Endothelial cell of umbilical vein (primary cell): Measurements from ENCODE around the gene RAD51B. TPM values are rescaled to one million over a fixed set of nuclear protein-coding genes. Genes with fewer than 3 reads are reported as not detected.

Experiments
- BruUV-seq: library from RNA; stranded (reverse); fragments of 400-500 nt; replicated peaks from 2 replicates; lab custom pipeline; 2021; lab: Mats Ljungman, UMichigan
- CTCF ChIA-PET: fragments of 300-600, 350-600 bp; sonication (Branson Sonifier 250); formaldehyde crosslinking; loops from one replicate; lab custom pipeline; 2021; ENCODE audit warnings: antibody characterized with exemption, inconsistent platforms; lab: Charles Lee
- POLR2A ChIA-PET: fragments of 300-600, 350-600 bp; sonication (Branson Sonifier 250); formaldehyde crosslinking; loops from one replicate; lab custom pipeline; 2021; ENCODE audit warnings: antibody characterized with exemption, inconsistent platforms; lab: Charles Lee
- DNase-seq: peaks from one replicate; pipeline ENCODE4 v3.0.0-alpha.2; 2011; ENCODE audit warnings: low read depth, low spot score
- FAIRE-seq: peaks from 2 replicates; lab custom pipeline; 2011; peaks lifted over from hg19 to GRCh38; lab: Jason Lieb, UNC
- H2AFZ ChIP-seq: 2 replicates; pipeline ENCODE4 v1.6.0; 2012; ENCODE audit warnings: low read depth, low read length, control low read depth, inconsistent platforms
- H3K27ac ChIP-seq: 2 replicates; pipeline ENCODE4 v1.5.1; 2011; ENCODE audit warnings: low read depth, mild to moderate bottlenecking, control low read depth, low read length, moderate library complexity; ENCODE audit not compliant: insufficient read depth
- H3K27me3 ChIP-seq, 2 experiments: 2 replicates each; pipeline versions ENCODE4 v1.6.0 to v1.6.1; 2011; ENCODE audit warnings: low read length in 2 of 2, mixed read lengths in 1 of 2; ENCODE audit not compliant: control insufficient read depth in 2 of 2, insufficient read depth in 2 of 2
- H3K36me3 ChIP-seq, 2 experiments: 2 replicates in 1 of 2; 3 replicates in 1 of 2; pipeline ENCODE4 v1.5.1; 2011; ENCODE audit warnings: low read length in 2 of 2, mild to moderate bottlenecking in 1 of 2, moderate library complexity in 1 of 2; ENCODE audit not compliant: control insufficient read depth in 2 of 2, insufficient read depth in 2 of 2; ENCODE audit errors: extremely low read depth in 1 of 2
- H3K4me1 ChIP-seq: 3 replicates; pipeline ENCODE4 v1.5.1; 2011; ENCODE audit warnings: mild to moderate bottlenecking, low read length; ENCODE audit not compliant: control insufficient read depth, insufficient read depth; ENCODE audit errors: extremely low read depth
- H3K4me2 ChIP-seq: 2 replicates; pipeline ENCODE4 v1.6.1; 2011; ENCODE audit warnings: low read length, control low read depth, mixed read lengths; ENCODE audit not compliant: insufficient read depth
- H3K4me3 ChIP-seq, 3 experiments: fragments of 200-600 bp in 1 of 3; sonication (generic), shearing (Covaris generic) in 1 of 3; replicated peaks in 1 of 3; 2 replicates each; pipeline ENCODE4 v1.5.1; 2011 to 2016; ENCODE audit warnings: control low read depth in 3 of 3, low read length in 3 of 3, mild to moderate bottlenecking in 2 of 3, inconsistent platforms in 1 of 3, low read depth in 1 of 3, moderate library complexity in 1 of 3; ENCODE audit not compliant: insufficient read depth in 1 of 3
- H3K79me2 ChIP-seq: 2 replicates; pipeline ENCODE4 v1.6.0; 2012; ENCODE audit warnings: low read length, inconsistent platforms; ENCODE audit not compliant: control insufficient read depth, insufficient read depth
- H3K9ac ChIP-seq: replicated peaks from 2 replicates; pipeline ENCODE3; 2011; ENCODE audit warnings: low read length, control low read depth; ENCODE audit not compliant: insufficient read depth; ENCODE audit errors: extremely low read depth
- H3K9me1 ChIP-seq: replicated peaks from 3 replicates; pipeline ENCODE4 v1.6.0; 2011; ENCODE audit warnings: mild to moderate bottlenecking, low read length; ENCODE audit not compliant: control insufficient read depth, insufficient read depth; ENCODE audit errors: extremely low read depth
- H3K9me3 ChIP-seq: replicated peaks from 2 replicates; pipeline ENCODE4 v1.5.1; 2012; ENCODE audit warnings: low read length, inconsistent platforms; ENCODE audit not compliant: control insufficient read depth, insufficient read depth
- H4K20me1 ChIP-seq: replicated peaks from 2 replicates; pipeline ENCODE3; 2011; ENCODE audit warnings: mild to moderate bottlenecking, low read length; ENCODE audit not compliant: control insufficient read depth, insufficient read depth; ENCODE audit errors: extremely low read depth
- EZH2 ChIP-seq: IDR thresholded peaks from 2 replicates; pipeline ENCODE4 v1.6.1; 2012; ENCODE audit warnings: borderline replicate concordance, low read depth, mild to moderate bottlenecking, moderate library complexity, low read length, inconsistent platforms; ENCODE audit not compliant: severe bottlenecking
- FOS ChIP-seq: IDR thresholded peaks from 2 replicates; pipeline ENCODE4 v1.6.1; 2011; ENCODE audit warnings: mild to moderate bottlenecking, low read length, moderate library complexity, borderline replicate concordance; ENCODE audit not compliant: insufficient read depth
- GATA2 ChIP-seq: IDR thresholded peaks from 2 replicates; pipeline ENCODE4 v1.7.0; 2011; ENCODE audit warnings: low read depth, mild to moderate bottlenecking, moderate library complexity, mixed read lengths, low read length; ENCODE audit not compliant: insufficient read length, insufficient read depth
- JUN ChIP-seq: IDR thresholded peaks from 2 replicates; pipeline ENCODE4 v1.6.1; 2011; ENCODE audit warnings: borderline replicate concordance, low read depth; ENCODE audit not compliant: insufficient read length, insufficient read depth
- MYC ChIP-seq: IDR thresholded peaks from one replicate; pipeline ENCODE4 v1.6.1; 2011; ENCODE audit warnings: mild to moderate bottlenecking, low read depth, low read length
- POLR2A ChIP-seq: IDR thresholded peaks from 2 replicates; pipeline ENCODE4 v1.6.1; 2012; ENCODE audit warnings: low read depth, mild to moderate bottlenecking, control low read depth, low read length
- POLR2AphosphoS5 ChIP-seq: IDR thresholded peaks from 2 replicates; pipeline ENCODE4 v1.6.1; 2012; ENCODE audit warnings: low read depth, mild to moderate bottlenecking, control low read depth, low read length, moderate library complexity; ENCODE audit not compliant: insufficient read depth
- dilution Hi-C: fragments of 300-500 bp; cut with MboI; formaldehyde crosslinking; loops from one replicate; pipeline ENCODE4 v1.15.0; 2019; ENCODE audit warnings: low sequenced_read_pairs; ENCODE audit not compliant: extremely low pct_ligation_motif_present
- intact Hi-C: fragments of 100-400 bp; cut with micrococcal nuclease; formaldehyde crosslinking; loops from one replicate; pipeline ENCODE4 v1.10.0; 2022
- polyA plus RNA-seq, 4 experiments: library from polyadenylated mRNA; depleted of rRNA in 3 of 4; stranded (reverse) in 3 of 4; unstranded in 1 of 4; fragments of >200 nt; gene quantifications; 2 replicates each; pipeline versions ENCODE4 v1.2.1 to v1.2.3, GENCODE V29; 2011 to 2012; ENCODE audit warnings: missing spikeins in 1 of 4
- total RNA-seq: library from RNA; stranded (reverse); gene quantifications from 2 replicates; pipeline ENCODE4 v1.2.3, GENCODE V29; 2021
- TF ChIP-seq, protein P1 (sequence below): IDR thresholded peaks from 2 replicates; pipeline ENCODE4 v1.6.1; 2011; ENCODE audit not compliant: insufficient read depth, insufficient read length
- TF ChIP-seq, protein P2 (sequence below), 2 donors: IDR thresholded peaks; 1 replicate in 1 of 2; 2 replicates in 1 of 2; pipeline ENCODE4 v1.5.1; 2011; ENCODE audit warnings: low read length in 2 of 2, mild to moderate bottlenecking in 2 of 2, moderate library complexity in 2 of 2, control low read depth in 1 of 2, inconsistent platforms in 1 of 2, low read depth in 1 of 2; ENCODE audit not compliant: insufficient read depth in 1 of 2; ENCODE audit errors: extremely low read depth in 1 of 2

Gene RAD51B
- total and polyA plus RNA-seq, 2 donors (not counting 3 experiments of a cell fraction or from before 2014, with no cell fraction given) = 3.9 to 19.0 TPM

DNA sequence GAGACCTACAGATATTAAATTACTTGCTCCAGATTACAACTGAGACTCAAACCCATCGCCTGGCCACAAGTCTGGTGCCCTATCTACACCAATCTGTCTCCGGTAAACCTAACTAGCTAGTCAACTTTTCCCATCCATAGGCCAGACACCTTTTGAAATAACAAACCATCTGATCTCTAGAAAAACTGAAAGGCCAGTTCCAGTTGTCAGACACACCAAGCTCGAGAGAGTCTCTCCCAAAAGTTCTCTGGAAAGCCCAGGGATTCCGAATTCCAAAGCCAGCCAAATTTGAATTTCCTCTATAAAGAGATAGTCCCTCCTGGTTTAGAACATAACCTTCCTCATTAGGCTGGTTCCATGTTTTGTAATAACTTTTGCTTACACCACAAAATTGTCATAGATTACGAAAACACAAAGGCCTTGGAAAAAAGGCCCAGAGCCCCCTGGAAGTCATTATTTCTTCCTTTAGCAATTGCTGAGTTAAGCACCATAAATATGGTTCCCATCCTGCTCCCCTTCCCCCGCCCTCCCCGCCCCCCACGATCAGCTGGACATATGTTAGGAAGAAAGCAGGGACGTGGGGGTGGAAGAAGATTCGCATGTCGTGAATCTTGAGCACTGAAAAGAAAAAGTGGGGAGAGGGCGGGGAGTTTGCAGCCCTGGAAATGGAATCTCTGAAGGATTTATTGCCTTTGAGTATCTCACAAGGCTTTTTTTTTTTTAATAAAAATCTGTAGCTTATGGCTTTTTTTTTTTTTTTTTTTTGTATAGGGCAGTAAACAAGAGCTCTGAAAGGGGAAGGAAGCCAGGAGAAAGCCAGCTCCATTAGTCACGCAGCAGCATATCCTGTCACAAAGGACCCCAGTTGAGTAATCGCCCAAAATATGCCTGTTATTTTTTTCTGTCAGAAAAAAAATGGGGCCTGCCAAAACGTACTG lies 862.9 kb downstream of the RAD51B start:
- no peaks in the 10 kb centered on the region for H3K27me3 ChIP-seq
- H3K9ac ChIP-seq = peak overlapping the region; percentile 74
- peaks cover 43% of the 10 kb centered on the region for H3K4me1 ChIP-seq
- peak; percentile 92 for FAIRE-seq
- no peak for TF ChIP-seq EZH2
- TF ChIP-seq POLR2A = no peak
- TF ChIP-seq, protein P1, sequence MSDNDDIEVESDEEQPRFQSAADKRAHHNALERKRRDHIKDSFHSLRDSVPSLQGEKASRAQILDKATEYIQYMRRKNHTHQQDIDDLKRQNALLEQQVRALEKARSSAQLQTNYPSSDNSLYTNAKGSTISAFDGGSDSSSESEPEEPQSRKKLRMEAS = no peak
- peak; percentile 32 for TF ChIP-seq GATA2
- TF ChIP-seq JUN = peak; percentile 91
- TF ChIP-seq POLR2AphosphoS5 = peak; percentile 86
- TF ChIP-seq MYC = no peak
- TF ChIP-seq, protein P2, sequence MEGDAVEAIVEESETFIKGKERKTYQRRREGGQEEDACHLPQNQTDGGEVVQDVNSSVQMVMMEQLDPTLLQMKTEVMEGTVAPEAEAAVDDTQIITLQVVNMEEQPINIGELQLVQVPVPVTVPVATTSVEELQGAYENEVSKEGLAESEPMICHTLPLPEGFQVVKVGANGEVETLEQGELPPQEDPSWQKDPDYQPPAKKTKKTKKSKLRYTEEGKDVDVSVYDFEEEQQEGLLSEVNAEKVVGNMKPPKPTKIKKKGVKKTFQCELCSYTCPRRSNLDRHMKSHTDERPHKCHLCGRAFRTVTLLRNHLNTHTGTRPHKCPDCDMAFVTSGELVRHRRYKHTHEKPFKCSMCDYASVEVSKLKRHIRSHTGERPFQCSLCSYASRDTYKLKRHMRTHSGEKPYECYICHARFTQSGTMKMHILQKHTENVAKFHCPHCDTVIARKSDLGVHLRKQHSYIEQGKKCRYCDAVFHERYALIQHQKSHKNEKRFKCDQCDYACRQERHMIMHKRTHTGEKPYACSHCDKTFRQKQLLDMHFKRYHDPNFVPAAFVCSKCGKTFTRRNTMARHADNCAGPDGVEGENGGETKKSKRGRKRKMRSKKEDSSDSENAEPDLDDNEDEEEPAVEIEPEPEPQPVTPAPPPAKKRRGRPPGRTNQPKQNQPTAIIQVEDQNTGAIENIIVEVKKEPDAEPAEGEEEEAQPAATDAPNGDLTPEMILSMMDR (IDR thresholded peaks at IDR 0.05; ENCODE audit: extremely low read depth in 1 of 2, insufficient read depth in 1 of 2, low read depth in 1 of 2, low read length in 2 of 2) = no peak
- peak; percentile 97 for TF ChIP-seq FOS
- intact Hi-C loops = loop anchor here (1.0 to 10.0 kb wide), 12 partner anchors 13 to 738 kb away; partner anchors contain the start of gene ZFP36L1
- no peaks in the 10 kb centered on the region for H4K20me1 ChIP-seq
- no peak overlapping the region for H3K4me3 ChIP-seq
- peak overlapping the region; percentile 98 for H3K27ac ChIP-seq
- no peaks in the 10 kb centered on the region for H3K36me3 ChIP-seq
- H3K4me2 ChIP-seq = peak overlapping the region; percentile 39
- peak; percentile 92 for DNase-seq
- H3K79me2 ChIP-seq = no peaks in the 10 kb centered on the region
- POLR2A ChIA-PET = interaction anchor here (0.5 to 2.1 kb wide), 12 partner anchors 12 to 450 kb away, joined by 3 to 34 read pairs (median 4); partner anchors contain the start of gene ZFP36L1
- no peaks in the 10 kb centered on the region for H3K9me1 ChIP-seq
- BruUV-seq = TSS peak; percentile 76
- CTCF ChIA-PET = interaction anchor here (0.6 to 2.2 kb wide), 25 partner anchors 10 to 738 kb away, joined by 3 to 17 read pairs (median 5); partner anchors contain the start of gene ZFP36L1
- dilution Hi-C loops = no loop called here
- no peaks in the 10 kb centered on the region for H3K9me3 ChIP-seq
- H2AFZ ChIP-seq = peak overlapping the region; percentile 24
